NCI-H2196 (cell line): ENCODE data around the gene KCTD15.

Experiments
- DNase-seq: peaks from one replicate; lab custom pipeline; 2025; ENCODE audit not compliant: unreplicated experiment; lab: John Stamatoyannopoulos, UW

Gene KCTD15

DNA sequence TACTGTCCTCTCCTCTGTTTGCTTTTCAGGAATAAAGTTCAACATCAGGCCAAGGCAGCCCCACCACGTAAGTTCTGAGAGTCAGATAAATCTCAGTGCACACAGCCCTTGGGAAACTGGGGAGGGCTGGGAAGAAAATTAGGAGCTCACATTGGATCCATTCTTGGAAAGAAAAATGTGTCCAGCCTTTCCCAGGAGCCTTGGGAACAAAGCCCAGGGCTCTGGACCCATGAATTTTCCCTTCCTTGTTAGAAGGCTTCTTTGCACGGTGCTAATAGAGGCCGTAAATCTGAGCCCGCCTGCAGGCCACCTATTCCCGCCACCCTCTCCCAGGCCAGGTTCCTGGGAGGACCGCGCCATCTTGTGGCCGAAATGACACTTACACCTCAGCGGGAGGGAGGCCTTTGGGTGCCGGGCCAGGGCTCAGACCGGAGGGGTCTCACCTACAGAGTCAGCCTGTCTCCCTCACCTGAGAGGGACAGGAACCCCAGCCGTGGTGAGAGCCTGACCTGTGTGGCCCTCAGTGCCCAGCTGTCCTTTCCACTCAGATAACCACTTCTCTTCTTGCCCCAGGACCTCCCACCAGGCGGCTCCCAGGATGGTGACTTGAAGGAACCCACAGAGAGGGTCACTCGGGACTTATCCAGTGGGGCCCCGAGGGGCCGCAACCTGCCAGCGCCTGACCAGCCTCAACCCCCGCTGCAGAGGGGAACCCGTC, 25.1 kb upstream of the KCTD15 start:
- DNase-seq = peak; percentile 87

DNA sequence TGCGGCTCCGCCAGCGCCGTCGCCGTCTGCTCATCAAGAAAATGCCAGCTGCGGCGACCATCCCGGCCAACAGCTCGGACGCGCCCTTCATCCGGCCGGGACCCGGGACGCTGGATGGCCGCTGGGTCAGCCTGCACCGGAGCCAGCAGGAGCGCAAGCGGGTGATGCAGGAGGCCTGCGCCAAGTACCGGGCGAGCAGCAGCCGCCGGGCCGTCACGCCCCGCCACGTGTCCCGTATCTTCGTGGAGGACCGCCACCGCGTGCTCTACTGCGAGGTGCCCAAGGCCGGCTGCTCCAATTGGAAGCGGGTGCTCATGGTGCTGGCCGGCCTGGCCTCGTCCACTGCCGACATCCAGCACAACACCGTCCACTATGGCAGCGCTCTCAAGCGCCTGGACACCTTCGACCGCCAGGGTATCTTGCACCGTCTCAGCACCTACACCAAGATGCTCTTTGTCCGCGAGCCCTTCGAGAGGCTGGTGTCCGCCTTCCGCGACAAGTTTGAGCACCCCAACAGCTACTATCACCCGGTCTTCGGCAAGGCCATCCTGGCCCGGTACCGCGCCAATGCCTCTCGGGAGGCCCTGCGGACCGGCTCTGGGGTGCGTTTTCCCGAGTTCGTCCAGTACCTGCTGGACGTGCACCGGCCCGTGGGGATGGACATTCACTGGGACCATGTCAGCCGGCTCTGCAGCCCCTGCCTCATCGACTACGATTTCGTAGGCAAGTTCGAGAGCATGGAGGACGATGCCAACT, 24.4 kb upstream of the KCTD15 start:
- no peak for DNase-seq

DNA sequence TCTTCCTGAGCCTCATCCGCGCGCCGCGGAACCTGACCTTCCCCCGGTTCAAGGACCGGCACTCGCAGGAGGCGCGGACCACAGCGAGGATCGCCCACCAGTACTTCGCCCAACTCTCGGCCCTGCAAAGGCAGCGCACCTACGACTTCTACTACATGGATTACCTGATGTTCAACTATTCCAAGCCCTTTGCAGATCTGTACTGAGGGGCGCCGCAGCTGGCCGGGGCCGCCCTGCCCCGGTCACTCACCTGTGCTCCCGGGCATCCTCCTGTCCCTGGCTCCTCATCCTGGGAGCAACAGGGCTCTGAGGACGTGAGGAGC, 23.9 kb upstream of the KCTD15 start:
- no peak for DNase-seq

DNA sequence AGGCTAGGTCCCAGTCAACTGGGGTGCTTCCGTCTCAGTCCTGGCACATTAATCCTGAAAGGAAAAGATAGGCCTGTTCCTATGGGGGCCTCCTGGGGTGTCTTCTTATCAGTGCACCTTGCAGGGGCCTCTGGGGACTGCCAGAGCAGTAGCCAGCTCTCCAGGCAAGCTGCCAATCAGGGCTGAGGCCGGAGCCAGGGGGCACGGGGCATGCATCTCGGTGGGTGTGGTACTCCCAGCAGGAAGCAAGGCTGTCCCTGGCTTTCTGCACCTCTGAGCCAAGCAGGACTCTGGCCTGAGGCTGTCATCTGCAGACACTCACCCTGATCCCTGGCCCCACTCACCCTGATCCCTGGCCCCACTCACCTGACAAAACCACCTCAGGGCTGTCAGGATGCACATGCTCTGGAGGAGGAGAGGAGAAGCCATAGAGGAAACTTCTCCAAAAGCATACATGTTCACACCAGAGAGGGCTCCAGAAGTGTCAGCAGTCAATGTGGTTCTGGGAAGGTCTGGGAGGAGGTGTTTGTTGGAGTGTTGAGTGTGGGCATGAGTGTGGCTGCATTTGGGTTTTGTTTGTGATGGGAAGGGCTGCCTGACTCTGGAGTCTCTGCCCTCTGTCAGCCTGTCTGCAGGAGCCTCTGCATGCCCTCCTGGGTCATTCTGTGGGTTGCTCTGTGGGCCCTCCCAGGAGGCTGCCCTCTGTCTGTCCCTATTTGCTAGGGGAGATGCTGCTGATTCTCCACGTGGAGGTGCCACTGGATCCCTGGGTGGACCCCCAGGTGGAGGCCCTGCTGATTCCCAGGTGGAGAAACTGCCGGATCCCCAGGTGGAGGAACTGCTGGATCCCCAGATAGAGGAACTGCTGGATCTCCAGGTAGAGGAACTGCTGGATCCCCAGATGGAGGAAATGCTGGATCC, 22.7 kb upstream of the KCTD15 start:
- DNase-seq = no peak

DNA sequence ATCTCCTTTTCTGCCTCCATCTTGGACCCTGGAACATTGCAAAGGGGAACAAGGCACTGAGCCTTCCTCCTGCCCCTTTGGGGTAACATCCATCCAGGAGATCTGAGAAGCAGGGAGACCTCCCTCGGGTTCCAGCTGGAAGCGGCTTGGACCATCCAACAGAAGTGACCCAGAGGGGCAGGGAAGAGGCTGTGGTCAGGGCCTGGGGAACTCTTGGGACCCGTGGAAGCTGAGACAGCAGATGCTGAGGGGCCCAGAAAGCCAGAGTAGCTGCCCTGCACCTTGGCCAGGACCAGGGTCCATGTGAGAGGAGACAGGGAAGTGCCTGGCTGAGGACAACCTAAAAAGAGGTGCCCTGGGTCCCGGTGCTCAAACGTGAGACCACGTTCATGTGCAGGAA, 21.9 kb upstream of the KCTD15 start:
- DNase-seq = no peak

DNA sequence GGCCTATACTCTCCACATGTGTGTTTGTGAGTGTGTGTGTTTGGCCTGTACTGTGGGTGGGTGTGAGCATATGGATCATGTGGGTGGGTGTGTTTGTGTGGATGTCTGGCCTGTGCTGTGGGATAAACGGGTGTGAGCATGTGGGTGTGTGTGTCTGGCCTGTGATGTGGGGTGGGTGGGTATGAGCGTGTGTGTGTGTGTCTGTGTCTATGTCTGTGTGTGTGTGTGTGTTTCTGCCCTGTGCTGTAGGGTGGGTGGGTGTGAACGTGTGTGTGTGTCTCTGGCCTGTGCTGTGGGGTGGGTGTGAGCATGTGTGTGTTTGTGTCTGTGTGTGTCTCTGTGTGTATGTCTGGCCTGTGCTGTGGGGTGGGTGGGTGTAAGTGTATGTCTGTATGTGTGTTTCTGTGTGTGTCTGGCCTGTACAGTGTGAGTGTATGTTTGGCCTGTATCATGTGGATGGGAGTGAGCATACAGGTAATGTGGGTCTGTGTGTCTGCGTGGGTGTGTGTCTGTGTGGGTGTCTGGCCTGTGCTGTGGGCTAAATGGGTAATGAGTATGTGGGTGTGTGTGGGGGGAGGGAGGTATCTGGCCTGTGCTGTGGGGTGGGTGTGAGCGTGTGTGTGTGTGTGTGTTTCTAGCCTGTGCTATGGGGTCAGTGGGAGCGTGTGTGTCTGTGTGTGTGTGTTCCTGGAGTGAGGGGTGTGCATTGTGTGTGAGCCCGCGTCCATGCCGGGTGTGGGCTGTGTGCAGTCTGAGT, 20.8 kb upstream of the KCTD15 start:
- DNase-seq = no peak

DNA sequence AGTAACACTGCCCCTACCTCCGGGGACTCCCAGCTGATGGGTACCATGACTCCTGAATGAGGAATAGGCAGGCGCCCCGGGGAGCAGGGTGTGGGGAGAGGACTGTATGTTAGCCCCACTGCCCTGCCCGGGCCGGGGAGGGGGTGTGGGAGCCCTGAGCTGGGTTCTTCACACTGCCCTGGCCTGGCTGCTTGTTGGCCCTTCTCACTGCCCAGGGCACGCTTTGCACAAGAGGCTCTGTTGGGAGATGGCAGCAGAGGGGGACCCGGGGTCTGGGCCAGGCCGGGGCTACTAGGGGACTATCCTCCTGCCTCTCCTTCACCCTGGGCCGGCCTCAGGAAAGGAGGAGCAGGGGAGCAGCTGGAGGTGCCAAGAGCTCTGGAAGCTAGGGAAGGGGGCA, 19.3 kb upstream of the KCTD15 start:
- DNase-seq = no peak

DNA sequence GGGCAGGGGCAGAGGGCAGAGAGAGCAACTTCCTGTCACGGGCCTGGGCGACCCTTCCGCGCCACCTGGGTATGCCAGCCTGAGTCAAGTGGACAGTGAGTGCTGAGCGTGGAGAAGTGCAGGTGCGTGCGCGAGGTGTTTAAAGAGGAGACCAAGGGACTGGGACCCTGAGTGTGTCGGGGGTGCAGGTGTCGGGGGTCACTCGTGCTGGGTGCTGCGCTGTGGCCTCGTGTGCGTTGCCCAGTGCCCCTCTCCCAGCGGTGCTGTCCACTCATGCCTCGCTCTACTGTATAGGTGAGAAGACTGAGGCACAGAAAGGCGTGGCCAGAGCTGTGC, 18.9 kb upstream of the KCTD15 start:
- no peak for DNase-seq

DNA sequence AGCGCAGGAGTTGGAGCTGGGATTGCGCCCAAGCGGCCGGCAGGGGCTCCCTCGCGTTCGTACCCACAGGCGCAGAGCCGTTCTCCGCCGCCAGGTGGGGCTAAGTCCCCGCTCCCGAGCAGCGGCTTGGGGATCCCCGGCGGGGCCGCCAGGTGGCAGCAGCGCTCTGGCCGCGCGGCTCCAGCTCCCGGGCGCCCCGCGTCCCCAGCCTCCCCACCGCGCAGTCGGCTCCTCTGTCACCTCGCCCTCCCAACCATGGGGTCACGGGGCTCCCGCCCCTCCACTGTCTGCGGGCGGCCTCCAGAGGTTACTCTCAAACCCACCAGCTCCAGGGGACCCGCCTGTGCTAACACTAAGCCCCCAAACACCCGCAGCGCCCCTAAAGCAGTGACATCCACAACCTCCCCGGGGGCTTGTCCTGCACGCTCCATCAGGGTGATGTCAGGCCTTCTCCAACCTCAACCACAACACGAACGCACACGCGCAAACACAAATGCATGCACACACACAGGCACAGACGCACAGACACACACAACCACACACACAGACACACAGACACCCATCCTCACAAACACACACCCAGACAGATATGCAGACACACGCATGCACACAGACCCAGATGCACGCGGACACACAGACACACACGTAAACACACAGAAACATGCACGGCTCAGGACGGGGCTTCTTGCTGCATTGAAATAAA, 18.4 kb upstream of the KCTD15 start:
- DNase-seq = peak; percentile 90

DNA sequence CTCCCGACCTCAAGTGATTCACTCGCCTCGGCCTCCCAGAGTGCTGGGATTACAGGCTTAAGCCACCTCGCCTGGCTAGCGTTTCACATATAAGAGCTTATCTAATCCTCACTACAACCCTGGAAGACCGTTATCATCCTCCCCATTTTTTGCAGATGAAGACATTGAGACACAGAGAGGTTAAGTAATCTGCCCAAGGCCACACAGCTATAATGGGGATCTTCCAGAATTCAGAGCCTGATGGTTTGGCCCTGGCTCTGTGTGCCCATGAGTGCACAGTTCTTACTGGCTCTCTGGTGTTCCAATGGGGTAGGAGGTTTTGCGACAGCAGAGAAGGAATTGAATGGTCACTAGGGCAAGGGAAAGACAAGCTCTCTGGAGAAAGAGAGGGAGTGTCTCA, 16.8 kb upstream of the KCTD15 start:
- no peak for DNase-seq

DNA sequence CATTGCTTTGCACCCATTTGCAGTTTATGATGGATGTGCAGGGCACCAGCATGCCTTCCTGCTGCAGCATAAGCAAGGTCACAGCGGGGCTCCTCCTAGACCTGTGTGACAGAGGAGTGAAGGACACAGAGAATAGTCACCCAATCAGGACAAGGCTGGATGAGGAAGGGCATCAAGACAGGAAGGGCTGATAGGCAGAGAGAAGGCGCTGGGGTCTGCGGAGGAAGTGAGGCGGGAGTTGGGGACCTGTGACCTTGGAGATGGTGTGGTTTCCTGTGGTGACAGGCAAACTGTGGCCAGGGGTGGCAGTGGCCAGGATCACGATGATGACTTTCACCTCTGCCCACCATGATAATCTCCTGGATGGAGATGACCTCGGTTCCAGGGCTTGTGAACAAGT, 16.4 kb upstream of the KCTD15 start:
- DNase-seq = no peak

DNA sequence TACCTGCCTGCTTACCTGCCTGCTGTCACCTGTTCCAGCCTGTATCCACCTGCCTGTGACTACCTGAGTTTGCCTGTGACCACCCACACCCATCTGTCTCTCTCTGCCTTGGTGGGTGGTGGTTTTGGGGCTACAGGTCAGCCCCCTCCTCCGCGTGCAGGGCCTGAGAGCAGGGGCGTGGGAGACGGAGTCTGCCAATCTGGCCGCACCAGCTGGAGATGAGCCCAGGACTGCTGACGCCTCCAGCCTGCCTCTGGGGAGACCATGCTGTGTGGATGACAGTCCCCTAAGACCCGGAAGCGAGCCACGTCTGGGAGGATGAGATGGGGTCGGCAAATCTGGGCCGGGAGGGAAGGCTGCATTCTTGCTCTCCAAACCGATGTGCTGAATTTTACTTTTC, 15.9 kb upstream of the KCTD15 start:
- DNase-seq = no peak

DNA sequence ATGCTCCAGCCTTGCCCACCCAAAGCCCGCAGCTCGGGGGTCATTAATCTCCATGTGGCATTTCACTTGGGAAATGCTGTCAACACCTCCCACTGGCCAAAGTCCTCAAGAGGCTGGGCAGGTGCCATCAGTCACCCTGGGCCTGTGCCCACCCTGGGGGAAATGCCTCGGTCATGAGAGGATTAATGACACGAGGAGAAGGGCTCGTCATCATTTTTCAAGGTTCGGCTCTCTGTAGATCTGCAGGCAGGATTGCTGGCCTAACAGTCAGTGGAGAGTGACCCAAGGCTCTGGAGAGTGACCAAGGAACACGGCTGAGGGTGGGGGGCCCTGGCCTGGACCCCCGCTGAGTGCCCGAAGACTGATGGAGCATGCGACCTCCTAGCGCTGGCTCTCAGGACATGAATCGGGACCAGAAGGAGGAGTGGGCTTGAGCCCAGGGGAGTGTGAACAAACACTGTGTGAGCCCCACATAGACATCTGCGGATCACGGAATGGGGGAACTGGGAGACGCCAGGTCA, 15.2 kb upstream of the KCTD15 start:
- DNase-seq = no peak

DNA sequence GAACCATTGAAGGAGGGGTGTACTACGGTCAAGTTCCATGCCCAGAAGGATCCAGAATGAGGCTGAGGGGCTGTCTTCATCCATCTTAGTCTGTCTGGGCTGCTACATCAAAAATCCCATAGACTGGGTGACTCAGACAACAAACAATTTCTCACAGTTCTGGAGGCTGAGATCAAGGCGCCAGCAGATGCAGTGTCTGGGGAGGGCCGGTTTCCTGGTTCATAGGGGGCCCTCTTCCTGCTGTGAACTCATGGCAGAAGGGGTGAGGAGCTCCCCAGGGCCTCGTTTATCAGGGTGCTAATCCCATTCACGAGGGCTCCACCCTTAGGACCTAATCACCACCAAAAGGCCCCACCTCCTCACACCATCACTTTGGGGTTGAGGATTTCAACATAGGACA, 14.7 kb upstream of the KCTD15 start:
- DNase-seq = no peak

DNA sequence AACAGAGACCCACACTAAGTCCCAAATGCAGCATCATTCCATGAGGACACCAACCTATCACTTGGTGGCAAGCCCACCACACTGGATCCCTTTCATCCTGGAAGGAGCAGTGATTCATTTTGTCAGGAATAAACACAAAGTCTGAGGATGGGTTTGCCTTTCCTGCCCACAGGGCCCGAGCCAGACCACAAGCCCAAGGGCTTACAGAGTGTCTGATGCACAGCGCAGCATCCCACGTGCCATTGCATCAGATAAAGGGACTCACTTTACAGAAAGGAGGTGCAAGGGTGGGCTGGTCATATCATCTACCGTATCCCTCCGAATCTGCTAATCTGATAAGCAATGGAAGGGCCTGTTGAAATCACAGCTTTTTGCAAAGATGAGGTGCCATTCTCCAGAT, 12.2 kb upstream of the KCTD15 start:
- DNase-seq = no peak

DNA sequence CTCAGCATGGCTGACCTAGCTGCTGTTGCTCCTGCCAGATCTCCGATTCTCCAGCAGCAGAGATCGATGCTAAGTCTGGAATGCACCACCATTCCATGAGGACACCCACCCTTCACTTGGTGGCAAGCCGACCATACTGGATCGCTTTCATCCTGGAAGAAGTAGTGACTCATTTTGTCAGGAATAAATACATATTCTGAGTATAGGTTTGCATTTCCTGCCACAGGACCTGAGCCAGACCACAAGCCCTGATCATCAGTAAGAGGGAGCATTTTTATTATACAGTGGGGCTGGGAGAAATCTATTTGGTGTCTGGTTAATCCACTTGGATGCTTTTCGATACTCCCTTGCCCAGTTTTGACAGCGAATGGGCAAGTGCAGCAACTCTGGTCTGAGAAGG, 10.9 kb upstream of the KCTD15 start:
- no peak for DNase-seq

DNA sequence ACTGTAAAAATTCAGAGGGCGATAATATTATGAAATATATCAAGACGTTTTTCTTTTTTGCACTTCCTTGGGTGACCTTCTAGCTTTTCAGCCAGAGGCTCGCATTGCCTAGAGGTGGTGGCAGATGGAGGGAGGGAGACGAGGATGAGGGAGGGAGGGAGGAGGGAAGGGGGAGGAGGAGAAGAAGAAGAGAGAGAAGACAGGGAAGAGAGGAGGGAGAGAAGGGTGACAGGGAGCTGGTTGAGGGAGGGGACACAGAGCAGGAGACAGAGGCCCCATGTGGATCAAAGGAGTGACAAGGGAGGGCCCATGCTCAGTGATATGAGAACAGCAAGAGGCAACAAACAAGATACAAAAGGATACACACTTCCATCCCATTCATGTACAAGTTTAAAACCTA, 8.0 kb upstream of the KCTD15 start:
- DNase-seq = no peak

DNA sequence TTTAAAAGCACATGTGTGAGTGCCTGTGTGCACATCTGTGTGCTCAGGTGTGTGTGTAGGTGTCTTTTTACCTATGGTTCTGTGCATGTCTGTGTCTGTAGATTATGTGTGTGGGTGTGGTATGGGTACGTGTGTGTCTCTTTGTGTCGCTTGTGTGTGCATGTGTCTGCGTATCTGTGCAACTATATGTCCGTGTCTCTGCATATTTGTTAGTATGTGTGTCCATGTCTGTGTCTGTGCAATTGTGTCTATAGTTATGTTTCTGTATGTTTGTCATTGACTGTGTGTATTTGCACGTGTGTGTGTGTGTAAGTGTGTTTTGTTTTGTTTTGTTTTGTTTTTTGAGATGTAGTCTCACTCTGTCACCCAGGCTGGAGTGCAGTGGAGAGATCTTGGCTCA, 7.3 kb upstream of the KCTD15 start:
- DNase-seq = no peak

DNA sequence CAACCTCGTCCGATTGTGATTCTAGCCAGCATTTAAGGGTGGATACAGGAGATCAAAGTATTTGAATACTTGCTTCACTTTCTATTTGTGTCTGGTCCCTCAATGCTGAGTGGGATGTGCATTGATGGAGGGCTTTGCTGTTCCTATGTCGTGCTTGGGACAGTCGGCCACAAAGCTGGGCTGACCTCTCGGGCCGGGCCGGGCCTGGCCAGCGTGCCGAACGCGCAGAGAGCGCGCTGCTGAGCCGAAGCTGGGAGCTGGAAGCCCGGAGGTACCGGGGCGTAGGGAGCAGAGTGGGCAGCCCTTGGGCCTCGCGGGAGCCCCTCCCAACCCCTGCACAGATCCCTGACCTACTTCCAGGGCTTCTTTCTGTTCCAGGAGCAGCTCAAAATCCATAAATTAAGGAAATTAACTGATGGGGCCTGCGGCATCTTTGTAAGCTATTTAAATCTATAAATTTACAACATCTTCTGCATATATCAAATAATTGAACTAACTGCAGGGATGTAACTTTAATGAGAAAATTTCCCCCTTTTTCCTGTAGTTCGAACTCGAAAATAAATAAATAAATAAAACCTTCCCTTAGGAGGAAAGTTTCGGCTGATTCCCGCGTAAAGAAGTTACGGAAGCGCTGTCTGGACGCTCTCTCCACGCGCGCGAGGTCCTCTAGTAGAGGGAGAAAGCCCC, 1.8 kb upstream of the KCTD15 start:
- no peak for DNase-seq
